Measurements from ENCODE around the gene PTS. TPM values are rescaled to one million over a fixed set of nuclear protein-coding genes. Genes with fewer than 3 reads are reported as not detected.

The PTS gene
- total RNA-seq, 1 experiment from 2014 or later: 48.6 TPM

- Histone ChIP-seq H2AK5ac (ENCODE audit: insufficient read length, low read length) (no peak overlapping the region), H3K23me2 (ENCODE audit: insufficient read length, low read depth, low read length, poor library complexity, severe bottlenecking) (peaks cover 5% of the 10 kb centered on the region), H3K9ac (ENCODE audit: extremely low read depth, insufficient read length, low read length) (no peak overlapping the region), H3T11ph (ENCODE audit: low read length) (no peak overlapping the region), H3K27ac (ENCODE audit: insufficient read length, low read depth, low read length) (no peak overlapping the region), H3K56ac (ENCODE audit: insufficient read length, low read depth, low read length) (no peak overlapping the region), H3K23ac (ENCODE audit: insufficient read length, low read depth, low read length) (no peak overlapping the region), H3K4me1 (ENCODE audit: insufficient read depth, low read length) (no peaks in the 10 kb centered on the region), H2BK5ac (ENCODE audit: insufficient read length, low read length) (no peak overlapping the region), H2BK15ac (ENCODE audit: low read depth, low read length) (no peak overlapping the region), H2BK120ac (ENCODE audit: low read depth, low read length, poor library complexity, severe bottlenecking) (no peak overlapping the region), H3K79me2 (ENCODE audit: insufficient read depth, low read length) (no peaks in the 10 kb centered on the region), H3K4me2 (ENCODE audit: insufficient read depth, insufficient read length, low read length) (peak overlapping the region; percentile 78), H3K18ac (ENCODE audit: insufficient read length, low read depth, low read length) (no peak overlapping the region), H3K4ac (ENCODE audit: low read depth, low read length) (no peak overlapping the region), H4K5ac (ENCODE audit: insufficient read length, low read depth, low read length) (no peak overlapping the region), H4K20me1 (ENCODE audit: control insufficient read depth, insufficient read depth, insufficient read length) (no peaks in the 10 kb centered on the region), H3K14ac (ENCODE audit: insufficient read depth, low read length) (no peak overlapping the region), H2AFZ (ENCODE audit: low read length) (peak overlapping the region; percentile 81), H2BK12ac (ENCODE audit: insufficient read length, low read depth, low read length) (no peak overlapping the region), H2BK20ac (ENCODE audit: low read depth, low read length, poor library complexity, severe bottlenecking) (no peak overlapping the region), H3K27me3 (ENCODE audit: insufficient read depth, low read length) (no peaks in the 10 kb centered on the region), H4K91ac (ENCODE audit: insufficient read length, low read depth, low read length) (no peak overlapping the region), H3K79me1 (ENCODE audit: insufficient read depth, low read depth, low read length, poor library complexity, severe bottlenecking) (no peaks in the 10 kb centered on the region), H3K9me3 (ENCODE audit: control insufficient read depth, low read depth, low read length) (no peaks in the 10 kb centered on the region), H4K8ac (replicated peaks; ENCODE audit: insufficient read length, low read depth, low read length) (no peak overlapping the region)
- no peaks in the 10 kb centered on the region for H3K36me3 Mint-ChIP-seq (ENCODE audit: insufficient read depth in 1 of 3, low read depth in 3 of 3)
- peaks cover 16 to 22% of the 10 kb centered on the region in 2 experiments for H3K4me1 Mint-ChIP-seq
- no CpG with 5 or more reads among the region's 18 CpGs for WGBS (ENCODE audit: extremely low coverage, insufficient read length, low lambda C conversion rate)
- peak overlapping the region; percentile 71 to 74 for H3K4me3 Mint-ChIP-seq
- H3K27me3 Mint-ChIP-seq (ENCODE audit: low read depth): peaks cover 1% of the 10 kb centered on the region
- no peak overlapping the region for H3K27ac Mint-ChIP-seq
- DNase-seq: peak; percentile 76
- no peaks in the 10 kb centered on the region for H3K9me3 Mint-ChIP-seq
- TF ChIP-seq, protein P1, sequence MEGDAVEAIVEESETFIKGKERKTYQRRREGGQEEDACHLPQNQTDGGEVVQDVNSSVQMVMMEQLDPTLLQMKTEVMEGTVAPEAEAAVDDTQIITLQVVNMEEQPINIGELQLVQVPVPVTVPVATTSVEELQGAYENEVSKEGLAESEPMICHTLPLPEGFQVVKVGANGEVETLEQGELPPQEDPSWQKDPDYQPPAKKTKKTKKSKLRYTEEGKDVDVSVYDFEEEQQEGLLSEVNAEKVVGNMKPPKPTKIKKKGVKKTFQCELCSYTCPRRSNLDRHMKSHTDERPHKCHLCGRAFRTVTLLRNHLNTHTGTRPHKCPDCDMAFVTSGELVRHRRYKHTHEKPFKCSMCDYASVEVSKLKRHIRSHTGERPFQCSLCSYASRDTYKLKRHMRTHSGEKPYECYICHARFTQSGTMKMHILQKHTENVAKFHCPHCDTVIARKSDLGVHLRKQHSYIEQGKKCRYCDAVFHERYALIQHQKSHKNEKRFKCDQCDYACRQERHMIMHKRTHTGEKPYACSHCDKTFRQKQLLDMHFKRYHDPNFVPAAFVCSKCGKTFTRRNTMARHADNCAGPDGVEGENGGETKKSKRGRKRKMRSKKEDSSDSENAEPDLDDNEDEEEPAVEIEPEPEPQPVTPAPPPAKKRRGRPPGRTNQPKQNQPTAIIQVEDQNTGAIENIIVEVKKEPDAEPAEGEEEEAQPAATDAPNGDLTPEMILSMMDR (conservative IDR thresholded peaks at IDR 0.05): peak; percentile 72
Observed at GRCh38 chr11:112280268-112281126, 54.3 kb downstream of the PTS start.

Data from H9 (cell line).